Measurements from ENCODE around the gene FBXL15. TPM values are rescaled to one million over a fixed set of nuclear protein-coding genes. Genes with fewer than 3 reads are reported as not detected.

The FBXL15 gene
- total and polyA plus RNA-seq, 9 of the 15 experiments (the other 6 are each of a cell fraction or from before 2014, with no cell fraction given): 0.08 to 25.9 (median 3.5) TPM

DNA sequence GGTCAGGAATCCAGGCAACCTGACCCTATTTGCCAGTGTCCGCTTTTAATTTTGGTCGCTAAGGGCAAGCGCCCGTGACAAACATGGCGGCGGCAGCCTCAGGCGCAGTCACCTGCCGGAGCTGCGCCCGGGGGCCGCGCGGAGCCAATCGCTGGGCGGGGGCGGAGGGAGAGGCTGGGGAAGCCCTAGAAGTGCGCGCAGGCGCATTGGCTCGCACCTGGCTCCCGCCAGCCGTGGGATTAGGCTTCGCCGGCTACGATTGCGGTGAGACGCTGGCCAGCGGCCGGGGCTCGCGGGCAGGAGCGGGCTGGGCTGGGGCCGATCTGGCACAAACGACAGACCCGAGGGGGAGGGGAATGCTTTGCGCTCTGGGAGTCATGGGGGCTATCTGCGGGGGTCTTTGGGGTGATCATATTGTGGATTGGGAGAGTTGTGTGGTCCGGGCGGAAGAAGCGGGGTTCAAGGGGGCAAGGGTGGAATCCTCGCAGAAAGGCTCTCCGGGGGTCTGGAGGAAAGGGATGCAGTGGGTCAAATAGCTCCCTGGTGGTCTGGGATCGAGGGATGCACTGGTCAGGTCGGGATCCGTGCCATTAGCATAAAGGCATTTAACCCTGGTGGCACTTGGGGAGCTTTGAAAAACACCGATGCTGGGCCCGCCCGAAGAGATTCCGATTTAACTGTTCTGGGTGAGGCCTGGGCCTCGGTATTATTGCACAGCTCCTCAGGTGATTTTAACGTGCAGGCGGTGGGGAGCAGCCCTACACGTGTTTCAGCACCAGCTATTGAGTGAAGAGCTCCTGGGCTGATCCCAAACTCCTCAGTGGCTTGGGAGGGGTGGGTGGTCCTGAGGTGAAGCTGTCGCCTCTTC is 40.8 kb downstream of the FBXL15 start:
- Histone ChIP-seq H3K79me2 (ENCODE audit: control insufficient read depth, insufficient read depth, low read length) (no peaks in the 10 kb centered on the region), H3K36me3 (ENCODE audit: control insufficient read depth, insufficient read depth, low read length) (peaks cover 3% of the 10 kb centered on the region; the same call in 2 of the 3 replicates), H2AFZ (ENCODE audit: low read depth, low read length) (peak overlapping the region; percentile 99), H4K20me1 (replicated peaks; ENCODE audit: control insufficient read depth, insufficient read depth, low read length) (no peaks in the 10 kb centered on the region), H3K4me1 (replicated peaks in 1 of 2; ENCODE audit: control insufficient read depth in 2 of 2, insufficient read depth in 2 of 2, low read length in 2 of 2) (peaks cover 21 to 26% of the 10 kb centered on the region in 2 experiments), H3K9ac (ENCODE audit: insufficient read depth in 1 of 2, low read depth in 2 of 2, low read length in 2 of 2) (peak overlapping the region; percentile 51 to 79), H3K4me3 (peak overlapping the region; percentile 41), H3K9me1 (ENCODE audit: control insufficient read depth, insufficient read depth, low read length) (no peaks in the 10 kb centered on the region), H3K27me3 (ENCODE audit: control insufficient read depth in 2 of 2, insufficient read depth in 2 of 2, low read length in 2 of 2) (no peaks in the 10 kb centered on the region), H3K27ac (ENCODE audit: extremely low read depth, low read depth, low read length) (peak overlapping the region; percentile 73), H3K9me3 (replicated peaks; ENCODE audit: control insufficient read depth, insufficient read depth, low read depth, low read length) (no peaks in the 10 kb centered on the region), H3K4me2 (ENCODE audit: insufficient read depth, low read length) (peak overlapping the region; percentile 80)
- no TSS peak for BruUV-seq (replicated peaks)
- in situ Hi-C loops (cut with MboI) (no loop called here), intact Hi-C loops (cut with micrococcal nuclease) (loop anchor here (5.0 kb wide), 1 partner anchor 39 kb away; the partner anchor contains the start of gene FBXL15)
- ATAC-seq (peak; percentile 91), DNase-seq (ENCODE audit: extremely low read depth in 1 of 4, low spot score in 3 of 4) (peak; percentile 94 to 97 (median 96)), FAIRE-seq (no peak)
- ChIA-PET POLR2A (interaction anchor here (0.6 to 4.2 kb wide), 9 partner anchors 10 to 93 kb away, joined by 3 to 24 read pairs (median 4); partner anchors contain the start of genes C10orf95 and CUEDC2), CTCF (ENCODE audit: low intra/inter-chr PET ratio) (no interaction called here)
- 3% methylated on average over 36 of the region's 54 CpGs for WGBS (ENCODE audit: insufficient coverage, low coverage, missing lambda C conversion rate)
- TF ChIP-seq ZNF407 (IDR thresholded peaks at IDR 0.05; ENCODE audit: low read depth) (peak; percentile 73; the same call in 1 of the 2 replicates), ZNF77 (CRISPR knock-in tag; IDR thresholded peaks at IDR 0.05) (no peak), L3MBTL2 (IDR thresholded peaks at IDR 0.05) (peak; percentile 81), PTTG1 (tag; IDR thresholded peaks at IDR 0.05; ENCODE audit: low read depth) (no peak), GABPB1 (CRISPR knock-in tag; IDR thresholded peaks at IDR 0.05) (0 out of 2 replicates have a peak, but pooled peaks have one; percentile 39), TOE1 (IDR thresholded peaks at IDR 0.05; ENCODE audit: borderline replicate concordance) (peak; percentile 65; the same call in 1 of the 2 replicates), TOE1 (CRISPR knock-in tag; IDR thresholded peaks at IDR 0.05; ENCODE audit: borderline replicate concordance, low read depth) (no peak), MEIS2 (IDR thresholded peaks at IDR 0.05; ENCODE audit: partially characterized antibody) (peak; percentile 69), TSHZ1 (CRISPR knock-in tag; IDR thresholded peaks at IDR 0.05) (no peak)
